ENCODE results near the gene WAC. TPM values are rescaled to one million over a fixed set of nuclear protein-coding genes. Genes with fewer than 3 reads are reported as not detected.

WAC gene
- total and polyA plus RNA-seq, 10 of the 15 experiments (the other 5 are each of a cell fraction or from before 2014, with no cell fraction given) = 26.5 to 131 (median 69.4) TPM

DNA sequence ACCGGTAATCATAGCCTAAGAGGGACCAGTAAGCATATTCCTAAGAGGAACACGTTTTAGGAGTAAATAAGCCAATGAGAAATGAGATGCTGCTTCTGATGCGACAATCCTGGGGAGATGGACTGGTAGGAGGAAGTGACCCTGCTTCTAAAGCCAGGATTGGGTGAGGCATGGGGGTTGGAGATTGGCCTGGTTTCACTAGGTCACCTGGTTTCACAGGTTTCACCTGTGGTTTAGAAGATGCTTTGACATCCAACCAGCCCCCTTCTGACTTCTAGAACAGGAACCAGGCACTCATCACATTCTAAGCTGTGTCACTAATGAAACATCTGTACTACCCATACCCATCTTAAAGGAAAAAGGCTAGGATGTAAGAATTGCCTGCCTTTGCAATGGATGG, 91.4 kb downstream of the WAC start (continued):
- no peak for TF ChIP-seq WRNIP1 (IDR thresholded peaks at IDR 0.05; ENCODE audit: borderline replicate concordance, low read depth, low read length)

DNA sequence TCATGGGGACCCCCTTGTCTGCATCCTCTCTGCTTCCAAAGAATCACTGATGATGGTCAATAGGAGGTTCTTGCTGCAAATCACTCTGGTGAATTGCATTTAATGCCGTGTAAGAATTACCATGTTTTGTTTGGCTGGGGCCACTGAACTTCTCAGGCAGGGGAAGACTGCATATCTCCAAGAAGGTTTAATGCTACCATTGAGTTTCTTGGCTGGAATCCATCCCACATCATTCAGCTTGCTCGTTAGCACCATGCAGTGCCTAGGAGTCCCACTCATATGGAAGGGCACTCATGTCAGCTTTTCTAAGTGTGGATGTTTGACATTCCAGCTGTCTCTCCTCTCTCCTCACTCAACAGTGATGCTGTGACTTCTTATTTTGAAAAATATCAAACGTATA, 94.2 kb downstream of the WAC start:
- Histone ChIP-seq H3K4me3 (no peak overlapping the region), H3K4me2 (ENCODE audit: control insufficient read depth, insufficient read depth) (no peak overlapping the region), H3K9me3 (replicated peaks; ENCODE audit: control insufficient read depth, insufficient read depth, low read length) (no peaks in the 10 kb centered on the region), H3K36me3 (ENCODE audit: control insufficient read depth in 2 of 2, insufficient read depth in 2 of 2, low read length in 1 of 2) (no peaks in the 10 kb centered on the region), H3K27me3 (replicated peaks in 1 of 2; ENCODE audit: control insufficient read depth in 2 of 2, insufficient read depth in 2 of 2, low read length in 1 of 2) (no peaks in the 10 kb centered on the region), H3K4me1 (ENCODE audit: control insufficient read depth, insufficient read depth, low read length) (no peaks in the 10 kb centered on the region), H2AFZ (ENCODE audit: control insufficient read depth, low read depth, low read length) (no peak overlapping the region), H3K79me2 (ENCODE audit: control insufficient read depth, insufficient read depth, low read length) (no peaks in the 10 kb centered on the region), H4K20me1 (ENCODE audit: control insufficient read depth, insufficient read depth) (no peaks in the 10 kb centered on the region), H3K9ac (ENCODE audit: control insufficient read depth, insufficient read depth, low read length) (no peak overlapping the region), H3K27ac (ENCODE audit: control insufficient read depth, insufficient read depth) (no peak overlapping the region)
- ChIA-PET SMC1A (ENCODE audit: uncharacterized antibody, unreplicated experiment) (interaction anchor here (1.9 kb wide), 1 partner anchor 10 kb away, joined by 6 read pairs; no protein-coding TSS in a partner anchor), CTCF (interaction anchor here (1.1 to 2.3 kb wide), 3 partner anchors 20 to 115 kb away, joined by 3 to 8 read pairs (median 3); no protein-coding TSS in a partner anchor), POLR2A (no interaction called here), RAD21 (ENCODE audit: unreplicated experiment) (interaction anchor here (0.6 kb wide), 1 partner anchor 93 kb away, joined by 3 read pairs; no protein-coding TSS in a partner anchor)
- TF ChIP-seq RFX5 (IDR thresholded peaks at IDR 0.05; ENCODE audit: low read depth, low read length) (no peak), ETV6 (conservative IDR thresholded peaks at IDR 0.05 in 1 of 2, IDR thresholded peaks at IDR 0.05 in 1 of 2; ENCODE audit: borderline replicate concordance in 1 of 2, low read depth in 1 of 2) (no peak), BHLHE40 (IDR thresholded peaks at IDR 0.05; ENCODE audit: borderline replicate concordance in 1 of 2, low read depth in 2 of 2, low read length in 1 of 2) (no peak), CHD4 (IDR thresholded peaks at IDR 0.05) (no peak), ZZZ3 (IDR thresholded peaks at IDR 0.05; ENCODE audit: control insufficient read depth, insufficient read length, low read depth) (no peak)
- TF ChIP-seq, protein P1, sequence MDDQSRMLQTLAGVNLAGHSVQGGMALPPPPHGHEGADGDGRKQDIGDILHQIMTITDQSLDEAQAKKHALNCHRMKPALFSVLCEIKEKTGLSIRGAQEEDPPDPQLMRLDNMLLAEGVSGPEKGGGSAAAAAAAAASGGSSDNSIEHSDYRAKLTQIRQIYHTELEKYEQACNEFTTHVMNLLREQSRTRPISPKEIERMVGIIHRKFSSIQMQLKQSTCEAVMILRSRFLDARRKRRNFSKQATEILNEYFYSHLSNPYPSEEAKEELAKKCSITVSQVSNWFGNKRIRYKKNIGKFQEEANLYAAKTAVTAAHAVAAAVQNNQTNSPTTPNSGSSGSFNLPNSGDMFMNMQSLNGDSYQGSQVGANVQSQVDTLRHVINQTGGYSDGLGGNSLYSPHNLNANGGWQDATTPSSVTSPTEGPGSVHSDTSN (IDR thresholded peaks at IDR 0.05; ENCODE audit: insufficient replicate concordance, low read depth, low read length) = no peak
- TF ChIP-seq, protein P2, sequence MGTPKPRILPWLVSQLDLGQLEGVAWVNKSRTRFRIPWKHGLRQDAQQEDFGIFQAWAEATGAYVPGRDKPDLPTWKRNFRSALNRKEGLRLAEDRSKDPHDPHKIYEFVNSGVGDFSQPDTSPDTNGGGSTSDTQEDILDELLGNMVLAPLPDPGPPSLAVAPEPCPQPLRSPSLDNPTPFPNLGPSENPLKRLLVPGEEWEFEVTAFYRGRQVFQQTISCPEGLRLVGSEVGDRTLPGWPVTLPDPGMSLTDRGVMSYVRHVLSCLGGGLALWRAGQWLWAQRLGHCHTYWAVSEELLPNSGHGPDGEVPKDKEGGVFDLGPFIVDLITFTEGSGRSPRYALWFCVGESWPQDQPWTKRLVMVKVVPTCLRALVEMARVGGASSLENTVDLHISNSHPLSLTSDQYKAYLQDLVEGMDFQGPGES (IDR thresholded peaks at IDR 0.05) = no peak
- TF ChIP-seq, protein P3, sequence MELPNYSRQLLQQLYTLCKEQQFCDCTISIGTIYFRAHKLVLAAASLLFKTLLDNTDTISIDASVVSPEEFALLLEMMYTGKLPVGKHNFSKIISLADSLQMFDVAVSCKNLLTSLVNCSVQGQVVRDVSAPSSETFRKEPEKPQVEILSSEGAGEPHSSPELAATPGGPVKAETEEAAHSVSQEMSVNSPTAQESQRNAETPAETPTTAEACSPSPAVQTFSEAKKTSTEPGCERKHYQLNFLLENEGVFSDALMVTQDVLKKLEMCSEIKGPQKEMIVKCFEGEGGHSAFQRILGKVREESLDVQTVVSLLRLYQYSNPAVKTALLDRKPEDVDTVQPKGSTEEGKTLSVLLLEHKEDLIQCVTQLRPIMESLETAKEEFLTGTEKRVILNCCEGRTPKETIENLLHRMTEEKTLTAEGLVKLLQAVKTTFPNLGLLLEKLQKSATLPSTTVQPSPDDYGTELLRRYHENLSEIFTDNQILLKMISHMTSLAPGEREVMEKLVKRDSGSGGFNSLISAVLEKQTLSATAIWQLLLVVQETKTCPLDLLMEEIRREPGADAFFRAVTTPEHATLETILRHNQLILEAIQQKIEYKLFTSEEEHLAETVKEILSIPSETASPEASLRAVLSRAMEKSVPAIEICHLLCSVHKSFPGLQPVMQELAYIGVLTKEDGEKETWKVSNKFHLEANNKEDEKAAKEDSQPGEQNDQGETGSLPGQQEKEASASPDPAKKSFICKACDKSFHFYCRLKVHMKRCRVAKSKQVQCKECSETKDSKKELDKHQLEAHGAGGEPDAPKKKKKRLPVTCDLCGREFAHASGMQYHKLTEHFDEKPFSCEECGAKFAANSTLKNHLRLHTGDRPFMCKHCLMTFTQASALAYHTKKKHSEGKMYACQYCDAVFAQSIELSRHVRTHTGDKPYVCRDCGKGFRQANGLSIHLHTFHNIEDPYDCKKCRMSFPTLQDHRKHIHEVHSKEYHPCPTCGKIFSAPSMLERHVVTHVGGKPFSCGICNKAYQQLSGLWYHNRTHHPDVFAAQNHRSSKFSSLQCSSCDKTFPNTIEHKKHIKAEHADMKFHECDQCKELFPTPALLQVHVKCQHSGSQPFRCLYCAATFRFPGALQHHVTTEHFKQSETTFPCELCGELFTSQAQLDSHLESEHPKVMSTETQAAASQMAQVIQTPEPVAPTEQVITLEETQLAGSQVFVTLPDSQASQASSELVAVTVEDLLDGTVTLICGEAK (IDR thresholded peaks at IDR 0.05; ENCODE audit: borderline replicate concordance) = no peak
- in situ Hi-C loops (cut with MboI) = no loop called here
- no peak for DNase-seq (ENCODE audit: low read depth, low spot score)
- 32% methylated on average over 3 of the region's 3 CpGs for WGBS (ENCODE audit: insufficient coverage, insufficient replicate concordance, low lambda C conversion rate, missing lambda C conversion rate)
- no TSS peak for BruUV-seq (replicated peaks)
- no peak for ATAC-seq
- intact Hi-C loops (cut with micrococcal nuclease; ENCODE audit: unreplicated experiment) = loop anchor here (10.0 kb wide), 1 partner anchor 192 kb away; no protein-coding TSS in a partner anchor
- FAIRE-seq = no peak
